Fibroblast of the aortic adventitia (primary cell): ENCODE results near the gene CRX. TPM values are rescaled to one million over a fixed set of nuclear protein-coding genes. Genes with fewer than 3 reads are reported as not detected.
A peak's percentile ranks its signal among the peaks of the same experiment; 100 is the strongest.
"Not testable (repeated sequence)": the region's sequence is repeated elsewhere in the genome, so short reads cannot be mapped to it uniquely, and the experiment has no call there.

Experiments
- DNase-seq: peaks from one replicate; pipeline ENCODE4 v3.0.0-alpha.2; 2010; ENCODE audit warnings: low read depth
- H3K4me3 ChIP-seq: 2 replicates; pipeline ENCODE4 v1.5.1; 2011; ENCODE audit warnings: low read depth, mild to moderate bottlenecking, control low read depth, low read length, moderate library complexity
- total RNA-seq: library from RNA; depleted of rRNA; stranded (reverse); fragments of >200 nt; gene quantifications from 2 replicates; pipeline ENCODE4 v1.2.3, GENCODE V29; 2012; ENCODE audit warnings: low replicate concordance
- TF ChIP-seq, protein P1 (sequence below): IDR thresholded peaks from 2 replicates; pipeline ENCODE4 v1.5.1; 2011; ENCODE audit warnings: mild to moderate bottlenecking, low read length, control low read depth, inconsistent platforms; ENCODE audit not compliant: insufficient read depth

CRX gene
- total RNA-seq, 1 donor: not detected

DNA sequence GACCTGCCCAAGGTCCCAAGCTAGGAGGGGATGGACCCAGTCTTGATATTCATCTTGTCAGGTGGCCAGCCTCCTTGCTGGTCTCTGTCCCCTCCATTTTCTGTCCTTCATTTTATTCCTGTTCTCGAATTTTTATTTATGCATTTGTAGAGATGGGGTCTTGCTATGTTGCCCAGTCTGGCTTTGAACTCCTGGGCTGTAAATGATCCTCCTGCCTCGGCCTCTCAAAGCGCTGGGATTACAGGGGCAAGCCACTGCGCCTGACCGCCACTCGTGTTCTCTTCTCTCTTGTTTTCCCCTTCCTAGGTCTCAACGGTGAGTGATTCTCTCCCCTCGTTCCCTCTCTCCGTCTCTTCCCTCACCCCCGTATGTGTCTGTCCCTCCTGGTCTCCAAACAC is 26.7 kb downstream of the CRX start:
- H3K4me3 ChIP-seq: no peak overlapping the region
- TF ChIP-seq, protein P1, sequence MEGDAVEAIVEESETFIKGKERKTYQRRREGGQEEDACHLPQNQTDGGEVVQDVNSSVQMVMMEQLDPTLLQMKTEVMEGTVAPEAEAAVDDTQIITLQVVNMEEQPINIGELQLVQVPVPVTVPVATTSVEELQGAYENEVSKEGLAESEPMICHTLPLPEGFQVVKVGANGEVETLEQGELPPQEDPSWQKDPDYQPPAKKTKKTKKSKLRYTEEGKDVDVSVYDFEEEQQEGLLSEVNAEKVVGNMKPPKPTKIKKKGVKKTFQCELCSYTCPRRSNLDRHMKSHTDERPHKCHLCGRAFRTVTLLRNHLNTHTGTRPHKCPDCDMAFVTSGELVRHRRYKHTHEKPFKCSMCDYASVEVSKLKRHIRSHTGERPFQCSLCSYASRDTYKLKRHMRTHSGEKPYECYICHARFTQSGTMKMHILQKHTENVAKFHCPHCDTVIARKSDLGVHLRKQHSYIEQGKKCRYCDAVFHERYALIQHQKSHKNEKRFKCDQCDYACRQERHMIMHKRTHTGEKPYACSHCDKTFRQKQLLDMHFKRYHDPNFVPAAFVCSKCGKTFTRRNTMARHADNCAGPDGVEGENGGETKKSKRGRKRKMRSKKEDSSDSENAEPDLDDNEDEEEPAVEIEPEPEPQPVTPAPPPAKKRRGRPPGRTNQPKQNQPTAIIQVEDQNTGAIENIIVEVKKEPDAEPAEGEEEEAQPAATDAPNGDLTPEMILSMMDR: no peak
- no peak for DNase-seq

GRCh38 chr19:47848823-47849473 is 27.2 kb downstream of the CRX start:
- no peak overlapping the region for H3K4me3 ChIP-seq
- TF ChIP-seq, protein P1: peak; percentile 19
- DNase-seq: no peak

GRCh38 chr19:47853003-47853402 is 31.3 kb downstream of the CRX start:
- no peak overlapping the region for H3K4me3 ChIP-seq
- DNase-seq: no peak
- TF ChIP-seq, protein P1: no peak

- no peak overlapping the region for H3K4me3 ChIP-seq
- DNase-seq: no peak
- TF ChIP-seq, protein P1: no peak
These were observed 32.7 kb downstream of the CRX start for GRCh38 chr19:47854459-47854858.

- not testable (repeated sequence) for H3K4me3 ChIP-seq, DNase-seq
These were observed 36.5 kb downstream of the CRX start for GRCh38 chr19:47858231-47858630.

DNA sequence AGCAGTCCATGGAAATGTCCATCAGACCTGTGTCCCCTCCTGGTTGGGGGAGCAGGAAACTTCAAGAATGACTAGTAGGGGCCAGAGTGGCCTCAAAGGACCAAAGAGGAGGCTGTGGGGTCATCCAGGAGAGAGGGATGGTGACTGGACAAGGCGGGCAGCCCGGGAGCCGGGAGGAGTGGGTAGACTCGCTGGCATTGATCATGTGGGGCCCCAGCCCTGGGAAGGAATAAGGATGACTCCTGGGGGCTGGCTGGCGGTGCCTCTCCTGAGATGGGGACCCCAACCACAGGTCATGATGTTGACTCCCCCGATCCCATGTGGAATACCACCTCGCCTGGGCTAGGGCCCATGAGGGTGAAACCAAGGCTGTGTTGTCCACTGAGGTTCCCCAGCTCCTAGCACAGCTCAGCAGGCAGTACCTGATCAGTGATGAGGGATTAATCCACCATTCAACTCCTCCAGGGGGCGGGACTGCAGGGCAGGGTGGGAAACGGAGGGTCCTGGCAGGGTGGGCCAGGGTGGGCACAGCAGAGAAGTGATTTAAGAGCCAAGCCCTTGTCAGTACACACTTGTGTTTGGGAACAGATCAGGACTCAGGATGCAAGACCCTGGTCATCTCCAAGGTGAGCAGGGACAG is 37.0 kb downstream of the CRX start, which contains the start of gene TPRX2:
TPRX2 (plus strand) TSS at position 590 of the 640 bp plus-strand sequence; CDS start at position 602, 12 bp downstream.
- H3K4me3 ChIP-seq, DNase-seq: not testable (repeated sequence)

DNA sequence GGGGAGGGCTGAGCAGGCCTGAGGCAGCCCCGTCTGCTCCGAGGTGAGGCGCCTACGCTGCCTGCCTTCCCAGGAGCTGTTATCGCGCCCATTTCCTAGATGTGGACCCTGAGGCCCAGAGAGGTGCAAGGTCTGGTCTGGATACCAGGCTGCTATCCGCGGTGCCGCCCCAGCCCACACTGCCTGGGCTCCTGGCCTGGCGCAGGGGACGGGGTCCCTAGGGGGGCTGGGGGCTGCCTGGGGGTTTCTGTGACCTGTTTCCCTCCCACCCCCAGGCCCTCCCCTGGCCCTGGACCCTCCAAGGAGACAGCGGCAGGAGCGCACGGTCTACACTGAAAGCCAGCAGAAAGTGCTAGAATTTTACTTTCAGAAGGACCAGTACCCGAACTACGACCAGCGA is 38.1 kb downstream of the CRX start:
- DNase-seq, H3K4me3 ChIP-seq: not testable (repeated sequence)

- DNase-seq: no peak
- TF ChIP-seq, protein P1: no peak
- no peak overlapping the region for H3K4me3 ChIP-seq
These were observed 39.0 kb downstream of the CRX start for GRCh38 chr19:47860602-47861297.
